ENCODE data around the gene WDR90.
A peak's percentile ranks its signal among the peaks of the same experiment; 100 is the strongest.

WDR90 gene

DNA sequence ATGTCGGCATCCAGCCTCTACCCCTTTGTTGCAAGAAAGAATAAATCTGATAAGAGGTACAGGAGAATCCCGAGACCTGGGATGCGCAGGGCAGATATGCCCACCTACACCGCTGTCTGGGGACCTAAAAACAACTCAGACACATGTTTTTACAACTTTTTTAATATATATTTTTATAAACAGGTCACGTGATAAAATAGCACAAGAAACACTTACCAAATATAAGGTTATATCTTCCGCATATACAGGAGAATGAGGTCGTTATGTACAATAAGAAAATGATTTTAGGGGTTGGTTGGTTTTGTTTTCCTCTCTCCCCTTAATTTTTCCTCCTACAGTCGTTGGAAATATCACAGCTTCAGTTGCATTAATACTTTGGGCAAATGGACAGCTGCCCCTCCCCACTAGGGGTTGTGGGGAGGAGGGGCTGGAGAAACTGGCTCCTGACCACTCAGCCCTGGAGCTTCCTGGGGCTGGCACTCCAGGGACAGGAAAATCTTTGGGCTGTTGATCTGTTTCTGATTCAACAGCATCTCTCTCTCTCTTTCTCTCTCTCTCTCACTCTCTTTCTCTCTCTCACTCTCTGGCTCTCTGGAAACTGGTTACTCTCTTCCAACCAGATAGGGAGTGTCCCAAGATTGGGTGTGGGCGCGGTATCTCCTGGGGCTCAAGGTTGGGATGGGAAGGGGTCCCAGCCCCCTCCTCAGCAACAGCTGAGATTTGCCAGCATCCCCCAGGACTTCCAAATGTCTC is 43.4 kb downstream of the WDR90 start:
- no peak for DNase-seq

DNA sequence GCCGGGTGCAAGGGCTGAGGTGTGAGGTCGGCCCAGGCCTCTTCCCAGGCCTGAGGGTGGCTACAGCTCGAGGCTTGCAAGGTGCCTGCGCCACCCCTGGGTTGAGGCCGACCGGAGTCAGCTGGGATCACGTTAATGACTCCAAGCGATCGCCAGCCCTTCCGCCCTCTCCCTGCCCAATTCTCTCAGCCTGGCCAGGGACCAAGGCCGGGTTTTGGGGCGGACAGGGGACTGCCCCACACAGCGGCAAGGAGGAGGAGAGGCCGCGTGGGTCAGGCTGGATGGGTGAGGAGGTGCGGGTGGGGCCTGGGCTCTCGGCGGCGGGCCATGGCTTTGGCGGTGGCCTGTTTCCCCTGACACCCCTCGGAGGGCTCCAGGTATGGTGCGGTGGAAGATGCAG is 44.2 kb downstream of the WDR90 start:
- no peak for DNase-seq

DNA sequence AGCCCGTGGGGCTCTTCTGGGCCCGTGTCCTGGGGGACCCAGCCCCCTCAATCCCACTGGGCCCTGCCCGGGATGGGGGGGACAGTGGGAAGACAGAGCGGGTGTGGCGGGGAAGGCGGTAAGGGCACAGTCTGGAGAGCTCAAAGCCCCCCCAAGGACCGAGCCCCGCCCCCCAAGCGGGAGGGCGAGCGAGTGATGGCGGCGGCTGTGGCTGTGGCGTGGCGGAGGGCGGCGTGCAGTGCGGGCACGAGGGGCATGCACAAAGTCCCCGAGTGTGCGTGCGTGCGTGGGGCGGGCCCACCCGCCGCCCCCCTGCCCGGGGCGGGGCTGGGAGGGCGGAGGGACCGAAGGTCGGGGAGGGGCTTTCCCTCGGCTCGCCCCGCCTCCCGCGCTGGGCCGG is 44.6 kb downstream of the WDR90 start:
- peak in 4 of 6 experiments; percentile 22 to 40 (median 31) for DNase-seq

DNA sequence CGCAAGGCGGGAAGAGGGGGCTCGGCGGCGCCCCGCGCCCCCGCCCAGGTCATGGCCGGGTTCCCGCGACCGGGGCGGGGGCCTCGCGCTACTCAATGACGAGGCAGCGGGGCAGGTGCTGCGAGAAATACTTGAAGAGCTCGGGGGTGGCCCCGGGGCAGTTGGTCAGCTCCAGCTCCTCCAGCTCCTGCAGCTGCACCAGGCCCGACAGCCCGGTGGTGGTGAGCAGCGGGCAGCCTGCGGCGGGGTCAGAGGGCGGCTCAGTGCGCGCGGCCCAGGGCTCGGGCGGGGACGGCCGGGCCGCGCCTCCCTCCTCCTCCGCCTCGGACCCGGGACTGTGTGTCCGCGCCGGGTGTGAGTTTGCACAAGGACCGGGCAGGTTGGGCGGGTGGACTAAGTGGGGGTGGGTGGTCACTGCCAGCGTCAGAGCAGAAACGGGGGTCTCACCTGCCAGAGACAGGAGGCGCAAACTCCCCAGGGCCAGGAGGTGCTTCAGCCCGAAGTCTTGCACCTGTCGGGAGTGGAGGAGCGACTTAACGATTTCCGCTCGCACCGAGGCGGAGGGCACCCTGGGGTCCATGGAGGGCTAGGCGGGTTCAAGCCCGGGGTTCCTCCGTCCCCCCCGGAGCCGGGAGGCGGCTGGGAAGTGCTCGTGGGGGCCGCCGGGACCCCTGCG is 45.2 kb downstream of the WDR90 start:
- peak in 2 of 6 experiments; percentile 25 to 56 for DNase-seq

DNA sequence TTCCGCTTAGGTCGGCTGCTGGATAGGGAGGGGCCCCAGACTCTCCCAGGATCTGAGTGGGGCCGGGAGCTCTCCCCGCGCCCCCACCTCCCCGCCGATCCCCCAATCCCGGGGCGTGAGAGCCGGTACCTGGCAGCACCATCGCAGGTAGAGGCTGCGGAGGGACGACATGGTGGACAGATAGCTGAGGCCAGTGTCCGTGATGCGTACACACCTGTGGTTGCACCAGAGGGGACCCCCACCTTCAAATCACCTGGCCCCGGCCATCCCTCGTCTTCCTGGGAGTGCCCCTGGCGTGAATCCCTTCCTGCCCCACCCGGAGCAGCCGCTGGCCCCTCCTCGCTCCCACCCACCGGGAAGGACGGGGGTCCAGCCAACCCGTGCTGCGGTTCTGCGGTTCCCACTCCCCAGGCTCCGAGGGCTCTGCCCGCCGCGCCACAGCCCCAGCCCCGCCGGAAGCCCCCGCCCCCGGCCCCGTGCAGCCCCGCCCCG is 45.7 kb downstream of the WDR90 start:
- no peak for DNase-seq

DNA sequence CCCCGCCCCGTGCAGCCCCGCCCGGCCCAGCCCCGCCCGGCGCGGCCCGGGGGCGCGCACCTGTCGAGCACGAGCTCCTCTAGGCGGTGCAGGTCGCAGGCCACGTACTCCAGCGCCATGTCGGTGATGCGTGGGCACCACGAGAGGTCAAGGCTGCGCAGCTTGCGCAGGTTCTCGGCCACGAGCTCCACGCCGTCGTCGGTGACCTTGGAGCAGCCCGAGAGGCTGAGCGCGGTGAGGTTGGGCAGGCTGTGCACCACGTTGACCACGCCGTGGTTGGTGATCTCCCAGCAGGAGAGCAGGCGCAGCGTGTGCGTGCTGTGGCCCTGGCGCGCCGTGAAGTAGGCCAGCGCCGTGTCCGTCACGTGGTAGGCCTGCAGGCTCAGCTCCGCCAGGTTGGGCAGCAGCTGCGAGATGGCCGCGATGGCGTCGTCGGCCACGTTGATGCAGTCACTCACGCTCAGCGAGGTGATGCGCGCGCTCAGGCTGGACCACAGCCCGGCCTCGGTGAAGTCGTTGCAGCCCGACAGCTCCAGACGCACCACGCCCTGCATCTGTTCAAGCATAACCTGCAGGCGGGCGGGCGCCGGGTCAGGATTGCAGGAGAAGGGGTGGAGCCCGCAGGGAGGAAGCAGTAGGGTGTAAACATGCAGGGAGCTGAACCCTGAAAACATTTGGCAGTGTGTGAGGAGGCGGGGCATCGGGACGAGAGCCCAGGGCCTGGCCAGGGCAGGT is 46.4 kb downstream of the WDR90 start:
- DNase-seq, result peak; percentile 61 to 84 (median 71)

DNA sequence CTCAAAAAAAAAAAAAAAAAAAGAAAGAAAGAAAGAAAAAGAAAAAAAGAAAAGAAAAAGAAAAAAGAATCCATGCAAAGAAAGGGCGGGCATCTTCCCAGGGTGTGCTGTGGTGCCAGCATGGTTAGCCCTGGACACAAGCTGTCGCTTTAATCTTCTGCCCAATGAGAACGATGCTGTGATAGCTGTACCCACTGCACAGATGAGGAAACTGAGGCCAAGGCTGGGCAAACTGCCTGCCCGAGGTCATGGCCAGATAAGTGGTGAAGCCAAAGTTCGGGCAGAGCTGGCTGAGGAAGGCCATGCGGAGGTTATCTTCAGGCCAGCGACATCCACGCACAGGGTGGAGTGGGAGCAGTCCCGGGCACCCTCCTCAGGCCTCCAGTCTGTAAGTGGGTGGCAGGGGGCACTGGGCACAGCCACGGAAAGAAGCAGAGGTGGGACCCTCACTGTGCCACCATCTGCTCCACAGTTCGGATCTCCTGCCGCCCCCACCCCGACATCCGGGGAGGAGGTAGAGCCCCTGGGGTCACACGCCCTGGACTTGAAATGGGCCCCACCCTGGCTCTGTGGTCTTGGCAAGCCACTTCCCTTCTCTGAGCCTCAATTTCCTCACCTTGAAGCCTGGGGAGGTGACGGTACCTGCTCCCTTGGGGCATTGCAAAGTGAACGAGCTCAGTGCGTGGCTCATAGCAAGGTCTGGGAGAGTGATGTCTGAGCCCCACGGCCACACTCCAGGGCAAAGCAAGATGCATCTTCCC is 49.9 kb downstream of the WDR90 start:
- no peak for DNase-seq

DNA sequence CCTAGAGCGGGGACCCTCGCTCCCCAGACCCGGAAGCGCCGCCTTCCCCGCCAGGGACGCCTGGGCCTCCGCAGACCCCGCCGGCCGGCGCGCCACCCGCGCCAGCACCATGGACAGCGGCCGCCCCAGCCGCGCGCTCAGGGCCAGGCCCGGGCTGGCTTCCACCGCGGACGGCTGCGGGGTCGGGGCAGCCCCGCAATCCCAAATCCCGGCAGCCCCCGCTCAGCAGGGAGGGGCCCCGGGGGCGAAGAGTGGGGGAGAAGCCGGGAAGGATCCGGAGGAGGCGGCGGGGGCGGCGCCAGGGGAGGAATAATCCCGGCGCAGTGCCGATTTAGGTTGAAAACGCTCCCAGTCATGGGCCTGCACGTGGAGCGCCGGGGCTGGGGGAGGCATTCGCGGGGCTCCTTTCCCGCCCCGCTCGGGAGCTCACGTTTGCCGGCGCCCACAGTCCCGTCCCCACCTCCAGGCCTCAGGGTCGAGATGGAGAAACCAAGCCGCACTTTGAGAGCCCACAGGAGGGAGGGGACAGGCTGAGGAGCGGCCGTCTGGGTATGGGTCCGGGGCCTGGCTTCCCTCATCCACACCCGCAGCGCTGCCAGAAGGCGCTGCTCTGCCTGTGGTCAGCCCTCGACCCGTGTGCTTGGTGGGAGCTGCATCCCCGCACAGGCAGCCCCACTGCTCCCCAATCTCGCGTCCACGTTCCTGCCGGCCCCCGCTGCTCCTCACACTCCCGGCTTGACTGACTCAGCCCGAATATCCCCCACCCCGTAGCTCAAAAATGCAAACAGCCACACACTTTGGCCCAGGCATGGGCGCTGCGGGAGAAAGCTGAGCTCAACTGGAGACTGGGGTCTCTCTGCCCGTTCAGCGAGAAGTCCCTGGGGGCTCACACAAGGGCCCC is 51.8 kb downstream of the WDR90 start:
- peak; percentile 9 to 69 (median 41) for DNase-seq

DNA sequence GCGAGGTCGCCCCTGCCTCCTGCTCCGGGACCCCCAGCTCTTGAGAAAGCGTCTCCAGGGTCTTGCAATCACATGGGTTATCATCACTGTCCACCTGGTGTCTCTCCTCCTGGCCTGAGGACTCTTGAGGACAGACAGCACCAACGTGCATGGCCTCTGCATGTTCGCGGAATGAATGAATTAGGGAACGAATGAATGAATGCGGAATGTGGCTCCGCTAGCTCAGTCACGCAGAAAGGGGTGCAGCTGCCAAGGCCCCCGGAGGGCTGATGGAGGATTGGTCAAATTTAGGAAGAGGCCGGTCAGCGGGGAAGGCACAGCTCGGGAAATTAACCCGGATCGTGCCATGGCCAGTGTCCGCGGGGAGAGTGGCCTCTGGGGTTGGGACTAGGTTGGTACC is 53.2 kb downstream of the WDR90 start:
- DNase-seq, result no peak

DNA sequence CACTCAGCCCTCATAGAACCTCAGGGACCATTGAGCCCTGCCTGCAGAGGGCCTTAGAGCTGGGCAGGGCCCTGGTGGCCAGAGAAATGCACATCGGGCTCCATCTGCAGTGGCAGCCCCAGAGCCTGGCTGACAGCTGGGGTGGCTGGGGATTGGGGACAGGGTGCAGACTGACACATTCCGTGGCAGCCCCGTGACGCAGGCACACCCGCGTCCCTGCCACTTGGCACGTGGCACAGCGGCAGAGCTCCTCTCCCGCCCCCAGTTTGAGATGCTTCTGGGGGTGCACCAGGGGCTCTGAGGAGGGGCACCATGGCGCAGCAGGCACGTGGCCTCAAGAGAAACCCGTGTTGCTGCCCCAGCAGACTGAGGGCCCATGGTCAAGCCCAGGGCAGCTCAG is 54.2 kb downstream of the WDR90 start:
- no peak for DNase-seq

DNA sequence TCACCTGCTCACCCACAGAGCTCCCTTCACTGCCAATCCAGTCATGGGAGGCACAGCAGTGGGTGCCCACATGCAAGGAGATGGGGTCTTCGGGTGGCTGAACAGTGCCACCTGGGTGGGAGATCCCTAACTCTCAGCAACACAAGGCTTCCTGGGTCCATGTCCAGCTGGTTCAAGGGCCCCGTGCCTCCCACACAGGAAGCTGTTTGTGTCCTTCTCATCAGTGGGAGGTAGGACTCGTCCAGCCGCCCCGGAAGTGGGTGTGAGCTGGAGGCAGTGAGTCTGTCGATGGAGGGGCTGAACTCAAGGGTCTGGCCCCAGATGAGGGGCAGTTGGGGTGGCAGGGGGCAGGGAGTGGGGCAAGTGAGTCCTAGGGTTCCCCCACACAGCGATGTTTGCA is 54.9 kb downstream of the WDR90 start:
- no peak for DNase-seq

DNA sequence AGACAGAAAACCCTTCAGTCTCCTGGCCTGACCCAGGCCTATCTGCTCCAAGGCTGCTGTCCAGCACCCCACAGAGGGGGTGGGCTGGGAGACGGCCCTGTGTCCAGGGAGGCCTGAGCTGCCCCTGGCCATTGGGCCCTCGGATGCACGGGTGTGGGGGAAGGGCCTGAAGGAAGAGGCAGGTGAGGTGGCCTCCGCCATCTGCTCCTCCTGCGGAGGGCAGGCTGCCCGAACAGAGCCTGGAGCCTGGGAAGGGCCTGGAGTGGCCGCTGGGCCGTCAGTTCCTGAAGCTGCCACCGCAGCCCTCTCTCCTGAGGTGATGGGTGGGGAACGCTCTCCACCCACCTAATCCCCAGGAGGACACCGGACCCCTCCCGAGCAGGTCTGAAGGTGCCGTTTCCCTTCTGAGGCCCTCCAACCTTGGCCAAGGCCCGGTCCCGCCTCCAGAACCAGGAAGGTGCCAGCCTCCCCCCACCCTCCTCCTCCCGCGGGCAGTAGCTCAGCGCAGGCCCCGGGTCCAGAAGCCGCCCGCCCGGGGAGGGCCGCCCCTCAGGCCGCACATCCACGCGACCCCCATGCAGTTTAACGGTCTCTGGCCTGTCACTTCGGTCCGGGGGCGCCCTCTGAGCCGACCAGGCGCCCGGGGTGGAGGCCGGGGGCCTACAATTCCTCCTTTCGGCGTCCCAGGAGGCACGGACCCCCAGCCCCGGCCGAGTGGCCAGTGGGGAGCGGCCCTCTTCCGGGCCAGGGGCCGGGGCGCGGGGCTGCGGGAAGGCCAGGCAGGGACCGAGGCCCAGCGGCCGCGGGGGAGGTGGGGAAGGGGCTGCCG is 55.6 kb downstream of the WDR90 start:
- DNase-seq, result no peak

DNA sequence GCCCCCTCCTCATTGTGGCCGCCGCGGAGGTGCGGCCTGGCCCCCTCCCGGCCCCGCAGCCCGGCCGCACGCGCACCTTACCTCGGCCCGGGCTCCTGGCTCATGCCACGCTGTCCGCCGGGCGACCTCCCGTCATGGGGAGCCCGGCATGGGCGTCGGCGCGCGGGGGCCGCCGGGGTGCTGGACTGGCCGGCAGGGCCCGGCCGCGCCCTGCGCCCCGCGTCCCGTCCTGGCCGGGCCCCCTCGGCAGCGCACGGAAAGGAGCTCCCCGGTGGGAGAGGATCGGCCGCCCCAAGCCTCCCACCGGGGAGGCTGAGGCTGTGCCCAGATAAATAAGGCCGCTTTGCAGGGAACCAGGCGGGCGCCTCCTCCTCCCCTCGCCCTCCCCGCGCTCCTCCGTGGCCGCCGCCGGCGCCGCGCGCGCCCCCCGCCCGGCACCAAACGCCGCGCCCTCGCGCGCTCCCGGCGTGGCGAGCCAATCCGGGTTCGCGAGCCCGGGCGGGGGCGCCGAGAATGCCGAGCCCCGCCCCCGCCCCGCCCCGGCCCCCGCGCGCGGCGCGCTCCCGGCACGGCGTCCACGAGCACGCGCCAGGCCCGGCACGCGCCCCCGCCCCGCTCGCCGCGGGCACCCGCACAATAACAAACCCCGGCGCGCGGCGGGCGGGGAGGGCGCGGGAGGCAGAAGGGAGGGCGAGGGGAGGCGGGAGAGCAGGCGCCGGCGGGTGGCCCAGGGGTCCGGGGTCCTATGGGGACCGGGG is 56.4 kb downstream of the WDR90 start, which contains the start of gene FBXL16:
FBXL16 (minus strand) TSS at position 371 of the 758 bp plus-strand sequence. CDS start 8,396 bp downstream, outside the sequence.
- peak in 1 of 6 experiments; percentile 13 for DNase-seq

DNA sequence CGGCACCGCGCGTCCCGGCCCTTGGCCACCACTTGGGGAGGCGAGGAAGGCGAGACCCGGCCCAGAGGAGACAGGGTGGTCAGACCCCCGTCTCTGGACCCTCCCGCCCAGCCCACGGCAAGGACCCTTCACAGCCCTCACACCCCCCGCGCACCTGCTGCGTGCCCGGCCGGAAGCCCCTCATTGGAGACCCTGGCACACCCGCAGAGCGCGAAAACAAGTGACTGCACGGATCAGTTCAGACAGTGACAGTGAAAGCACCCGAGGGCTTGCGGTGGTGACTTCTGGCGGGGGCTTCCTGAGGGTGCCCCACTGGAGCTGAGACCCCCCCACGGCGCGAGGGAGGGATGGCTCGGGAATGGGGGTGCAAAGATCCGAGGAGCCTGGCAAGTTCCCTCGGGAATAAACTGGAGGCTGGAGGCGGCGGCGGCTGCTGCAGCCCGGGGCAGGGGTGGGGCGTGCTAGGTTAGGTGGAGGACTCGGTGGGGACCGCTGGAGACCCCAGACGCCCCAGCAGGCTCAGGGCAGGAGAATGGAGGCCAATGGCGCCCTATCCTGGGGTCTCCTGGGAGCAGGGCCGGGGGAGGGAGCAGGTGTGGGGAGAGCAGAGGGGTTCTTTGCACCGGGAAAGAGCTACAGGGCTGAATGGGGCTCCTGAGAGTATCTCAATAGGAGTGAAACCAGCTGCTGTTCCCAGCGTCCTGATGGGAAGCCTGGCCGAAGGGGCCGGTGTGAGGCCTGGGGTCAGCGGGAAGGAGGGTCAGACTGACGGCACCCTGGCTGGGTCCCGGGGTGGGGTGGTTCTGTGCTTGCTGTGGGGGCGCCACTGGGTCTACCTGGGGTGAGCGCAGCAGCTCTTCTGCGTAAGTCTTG is 57.3 kb downstream of the WDR90 start:
- DNase-seq, result no peak

DNA sequence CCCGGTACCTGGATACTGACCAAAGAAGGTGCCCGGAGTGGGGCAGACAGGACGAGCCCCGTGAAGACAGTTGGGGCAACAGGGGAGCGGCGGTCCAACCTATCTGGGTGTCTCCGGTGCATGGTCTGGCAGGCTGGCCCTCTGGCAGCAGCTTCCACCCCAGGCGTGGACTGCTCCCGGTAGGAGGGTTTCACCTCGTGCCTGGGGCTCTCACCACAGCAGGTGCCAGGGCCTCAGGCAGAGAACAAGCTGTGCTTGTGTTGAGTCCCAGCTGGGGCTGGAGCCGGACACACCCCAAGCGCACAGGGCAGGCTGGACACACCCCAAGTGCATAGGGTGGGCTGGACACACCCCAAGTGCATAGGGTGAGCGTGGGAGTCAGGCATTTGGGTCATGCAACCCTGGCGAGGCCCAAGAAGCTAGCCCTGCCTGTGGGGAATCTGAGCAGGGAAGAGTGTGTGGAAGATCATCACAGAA is 57.9 kb downstream of the WDR90 start:
- no peak for DNase-seq

DNA sequence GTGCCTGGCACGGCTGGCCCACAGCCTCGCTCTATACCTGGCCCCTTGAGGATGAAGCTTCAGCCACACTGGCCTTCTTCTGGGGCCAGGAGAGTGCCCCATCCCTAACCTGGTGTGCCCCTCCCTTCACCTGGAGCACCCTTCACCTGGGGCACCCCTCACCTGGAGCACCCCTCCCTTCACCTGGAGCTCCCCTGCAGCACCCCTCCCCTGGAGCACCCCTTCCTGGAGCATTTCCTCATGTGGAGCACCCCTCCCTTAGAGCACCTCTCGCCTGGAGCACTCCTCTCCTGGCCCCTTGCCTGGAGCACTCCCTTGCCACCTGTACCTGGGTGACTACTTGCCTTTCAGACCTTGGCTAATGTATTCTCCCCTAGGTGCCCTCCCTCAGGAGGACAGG is 58.9 kb downstream of the WDR90 start:
- no peak for DNase-seq

DNA sequence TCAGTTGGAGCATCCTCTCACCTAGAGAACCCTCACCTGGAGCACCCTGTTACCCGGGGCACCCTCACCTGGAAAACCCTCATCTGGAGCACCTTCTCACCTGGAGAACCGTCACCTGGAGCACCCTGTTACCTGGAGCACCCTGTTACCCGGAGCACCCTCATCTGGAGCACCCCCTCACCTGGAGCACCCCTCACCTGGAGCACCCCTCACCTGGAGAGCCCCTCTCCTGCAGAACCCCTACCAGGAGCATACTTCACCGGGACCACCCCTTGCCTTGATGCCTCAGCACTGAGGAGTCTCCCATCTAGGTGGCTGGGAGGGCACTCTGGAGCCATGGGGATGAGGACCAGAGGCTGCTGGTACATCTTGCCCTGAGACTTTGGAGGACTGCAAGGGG is 59.8 kb downstream of the WDR90 start:
- no peak for DNase-seq

Measured in stimulated activated naive CD4-positive, alpha-beta T cell (primary cell).